CD4-positive, alpha-beta T cell treated with Interleukin-17A for 4 hours (primary cell): ENCODE results near the gene BHLHA15.

Source experiments
- DNase-seq: peaks from one replicate; pipeline ENCODE4 v3.0.0-alpha.2; 2020; ENCODE audit warnings: mixed read lengths

The BHLHA15 gene

DNA sequence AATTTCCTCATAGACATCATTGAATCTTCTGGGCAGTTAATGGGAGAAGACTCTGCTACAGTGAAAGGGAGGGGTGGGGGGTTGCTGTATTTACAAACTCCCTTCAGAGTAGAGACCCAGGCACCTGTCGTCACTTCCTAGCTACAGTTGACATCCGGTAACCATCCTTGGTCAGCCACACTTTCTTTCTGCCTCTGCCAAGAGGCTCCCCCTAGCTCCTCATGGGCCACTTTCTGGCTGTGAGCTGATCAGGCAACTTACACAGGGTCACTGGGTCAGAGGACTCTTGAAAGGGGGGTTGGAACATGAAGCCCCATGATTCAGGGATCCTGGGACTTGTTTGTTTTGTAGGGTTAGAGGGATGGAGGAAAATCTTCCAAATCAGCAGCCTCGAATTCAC is 39.5 kb downstream of the BHLHA15 start:
- DNase-seq, result peak; percentile 63

- peak; percentile 64 for DNase-seq
These were observed 40.0 kb downstream of the BHLHA15 start for GRCh38 chr7:98251231-98251600.

GRCh38 chr7:98251601-98252424 is 40.6 kb downstream of the BHLHA15 start, which contains the start of gene TECPR1:
TSS of gene TECPR1 (minus strand) at chr7:98252232. CDS start at chr7:98246146, 6,086 bp downstream.
- peak; percentile 88 for DNase-seq

- DNase-seq, result no peak
These were observed 41.3 kb downstream of the BHLHA15 start for GRCh38 chr7:98252425-98253054.

- DNase-seq, result no peak
These were observed 43.3 kb downstream of the BHLHA15 start for GRCh38 chr7:98254516-98254915.

GRCh38 chr7:98254951-98255610 is 43.8 kb downstream of the BHLHA15 start:
- no peak for DNase-seq

- no peak for DNase-seq
These were observed 45.2 kb downstream of the BHLHA15 start for GRCh38 chr7:98256431-98256830.

- DNase-seq, result no peak
These were observed 46.5 kb downstream of the BHLHA15 start for GRCh38 chr7:98257701-98258100.
